Esophagus squamous epithelium (tissue), 4 donors: ENCODE measurements around the gene CUL3.

Source experiments
- CTCF ChIP-seq, 6 experiments: fragments of 450-650 bp in 4 of 6; fragments of 200-600 bp in 2 of 6; sonication (generic) in 2 of 6; IDR thresholded peaks; one replicate each; pipeline ENCODE4 v1.5.1; 2016 to 2019; ENCODE audit warnings: antibody characterized with exemption in 6 of 6, mild to moderate bottlenecking in 4 of 6, moderate library complexity in 4 of 6
- POLR2A ChIP-seq, 4 donors: fragments of 450-650 bp; IDR thresholded peaks; one replicate each; pipeline ENCODE4 v1.6.1; 2017; ENCODE audit warnings: antibody characterized with exemption in 4 of 4, mild to moderate bottlenecking in 4 of 4, moderate library complexity in 3 of 4

- TF ChIP-seq POLR2A (IDR thresholded peaks at IDR 0.05), result no peak
- no peak for TF ChIP-seq CTCF (IDR thresholded peaks at IDR 0.05)
Observed at GRCh38 chr2:224453892-224454291, 131.3 kb downstream of the CUL3 start.
